ENCODE data around the gene CORO2A.

GRCh38 chr9:98175028-98175569 is 17.3 kb downstream of the CORO2A start:
- no peak for TF ChIP-seq CTCF (IDR thresholded peaks at IDR 0.05)
- no peak for TF ChIP-seq ZFX (IDR thresholded peaks at IDR 0.05; ENCODE audit: borderline replicate concordance)
